Type B pancreatic cell (in vitro differentiated cells): ENCODE results near the gene TAF1B. TPM values are rescaled to one million over a fixed set of nuclear protein-coding genes. Genes with fewer than 3 reads are reported as not detected.

Source experiments
- DNase-seq: peaks from one replicate; pipeline ENCODE4 v3.0.0; 2021; ENCODE audit warnings: mixed read lengths; ENCODE audit not compliant: unreplicated experiment; ENCODE audit errors: extremely low spot score
- H3K27ac Mint-ChIP-seq: 2 replicates; pipeline ENCODE4 v1.8.0; 2021; ENCODE audit warnings: mild to moderate bottlenecking, mixed read lengths
- H3K27me3 Mint-ChIP-seq: 2 replicates; pipeline ENCODE4 v1.8.0; 2021; ENCODE audit warnings: mixed read lengths
- H3K36me3 Mint-ChIP-seq: 2 replicates; pipeline ENCODE4 v1.8.0; 2021; ENCODE audit warnings: mixed read lengths
- H3K4me1 Mint-ChIP-seq: one replicate; pipeline ENCODE4 v1.8.0; 2021; ENCODE audit warnings: mixed read lengths; ENCODE audit not compliant: unreplicated experiment
- H3K4me3 Mint-ChIP-seq: 2 replicates; pipeline ENCODE4 v1.8.0; 2021; ENCODE audit warnings: mild to moderate bottlenecking, mixed read lengths
- H3K9me3 Mint-ChIP-seq: 2 replicates; pipeline ENCODE4 v1.8.0; 2021; ENCODE audit warnings: mixed read lengths
- CTCF ChIP-seq: fragments of 200-600 bp; sonication (generic); conservative IDR thresholded peaks from 2 replicates; pipeline ENCODE4 v1.5.0; 2021; ENCODE audit warnings: antibody characterized with exemption, mild to moderate bottlenecking
- total RNA-seq: library from RNA; stranded (reverse); gene quantifications from 2 replicates; pipeline ENCODE4 v1.2.1, GENCODE V29; 2021; ENCODE audit warnings: low replicate concordance

The TAF1B gene
- total RNA-seq, 1 donor from 2014 or later: 34.1 TPM

- no peak for DNase-seq
- TF ChIP-seq CTCF: no peak
- peaks cover 8% of the 10 kb centered on the region for H3K4me1 Mint-ChIP-seq
- no peaks in the 10 kb centered on the region for H3K27me3 Mint-ChIP-seq
- peak overlapping the region; percentile 7 for H3K27ac Mint-ChIP-seq
- H3K4me3 Mint-ChIP-seq: no peak overlapping the region
- H3K36me3 Mint-ChIP-seq: no peaks in the 10 kb centered on the region
- H3K9me3 Mint-ChIP-seq: no peaks in the 10 kb centered on the region
Measured at GRCh38 chr2:9838391-9838790, 4.9 kb upstream of the TAF1B start.

GRCh38 chr2:9842487-9843228, 616 bp upstream of the TAF1B start:
- Mint-ChIP-seq H3K27ac (peak overlapping the region; percentile 93), H3K4me3 (peak overlapping the region; percentile 93), H3K9me3 (no peaks in the 10 kb centered on the region), H3K4me1 (peaks cover 26% of the 10 kb centered on the region), H3K27me3 (no peaks in the 10 kb centered on the region), H3K36me3 (peaks cover 16% of the 10 kb centered on the region)
- TF ChIP-seq CTCF: no peak
- no peak for DNase-seq

GRCh38 chr2:9844036-9844483, 786 bp downstream of the TAF1B start:
- H3K4me1 Mint-ChIP-seq: peaks cover 26% of the 10 kb centered on the region
- DNase-seq: no peak
- H3K9me3 Mint-ChIP-seq: no peaks in the 10 kb centered on the region
- no peaks in the 10 kb centered on the region for H3K27me3 Mint-ChIP-seq
- H3K4me3 Mint-ChIP-seq: peak overlapping the region; percentile 93
- peak overlapping the region; percentile 93 for H3K27ac Mint-ChIP-seq
- peaks cover 16% of the 10 kb centered on the region for H3K36me3 Mint-ChIP-seq
- TF ChIP-seq CTCF: peak; percentile 13

GRCh38 chr2:9844576-9844975, 1.3 kb downstream of the TAF1B start:
- Mint-ChIP-seq H3K9me3 (no peaks in the 10 kb centered on the region), H3K4me1 (peaks cover 26% of the 10 kb centered on the region), H3K4me3 (peak overlapping the region; percentile 93), H3K36me3 (peaks cover 16% of the 10 kb centered on the region), H3K27ac (peak overlapping the region; percentile 93), H3K27me3 (no peaks in the 10 kb centered on the region)
- no peak for DNase-seq
- TF ChIP-seq CTCF: no peak

- Mint-ChIP-seq H3K4me3 (peak overlapping the region; percentile 51), H3K9me3 (no peaks in the 10 kb centered on the region), H3K27me3 (no peaks in the 10 kb centered on the region), H3K36me3 (peaks cover 19% of the 10 kb centered on the region), H3K27ac (peak overlapping the region; percentile 66), H3K4me1 (peaks cover 26% of the 10 kb centered on the region)
- no peak for TF ChIP-seq CTCF
- DNase-seq: no peak
Measured at GRCh38 chr2:9846554-9846953, 3.3 kb downstream of the TAF1B start.
